ENCODE data around the gene BNC2. TPM values are rescaled to one million over a fixed set of nuclear protein-coding genes. Genes with fewer than 3 reads are reported as not detected.

Gene BNC2
- total and polyA plus RNA-seq, 2 of the 13 experiments (the other 11 are each of a cell fraction or from before 2014, with no cell fraction given): not detected

- no peak overlapping the region for H3K27ac ChIP-seq (ENCODE audit: extremely low read length, insufficient read depth, low read length)
- ATAC-seq (no peak), DNase-seq (ENCODE audit: low spot score) (no peak), FAIRE-seq (no peak)
- 29% methylated on average over 2 of the region's 4 CpGs for WGBS (ENCODE audit: low lambda C conversion rate)
- no peak overlapping the region for H2AFZ ChIP-seq (ENCODE audit: low read length)
- in situ Hi-C loops (cut with HindIII; ENCODE audit: extremely low pct_ligation_motif_present, low pct_unique_long_range_greater_than_20kb): no loop called here
- H4K20me1 ChIP-seq (ENCODE audit: insufficient read depth, low read length): no peaks in the 10 kb centered on the region
- no peaks in the 10 kb centered on the region; a peak in 1 of 5 replicates for H3K27me3 ChIP-seq (ENCODE audit: control insufficient read depth in 1 of 2, insufficient read depth in 2 of 2, low read length in 2 of 2)
- no peaks in the 10 kb centered on the region for H3K79me2 ChIP-seq (ENCODE audit: insufficient read depth, low read length)
- H3K4me3 ChIP-seq (replicated peaks in 1 of 3; ENCODE audit: insufficient read depth in 1 of 3, low read depth in 2 of 3, low read length in 3 of 3): no peak overlapping the region
- intact Hi-C loops (cut with micrococcal nuclease; ENCODE audit: unreplicated experiment): no loop called here
- H3K9me3 ChIP-seq (ENCODE audit: low read length): no peaks in the 10 kb centered on the region
- BruUV-seq (replicated peaks): no TSS peak
- no peaks in the 10 kb centered on the region for H3K36me3 ChIP-seq (replicated peaks in 1 of 2; ENCODE audit: control insufficient read depth in 1 of 2, insufficient read depth in 2 of 2, low read length in 2 of 2)
- no peak overlapping the region for H3K9ac ChIP-seq (ENCODE audit: insufficient read depth, low read depth, low read length)
- no peak for TF ChIP-seq HDAC1 (CRISPR knock-in tag; IDR thresholded peaks at IDR 0.05)
- TF ChIP-seq, protein P1, sequence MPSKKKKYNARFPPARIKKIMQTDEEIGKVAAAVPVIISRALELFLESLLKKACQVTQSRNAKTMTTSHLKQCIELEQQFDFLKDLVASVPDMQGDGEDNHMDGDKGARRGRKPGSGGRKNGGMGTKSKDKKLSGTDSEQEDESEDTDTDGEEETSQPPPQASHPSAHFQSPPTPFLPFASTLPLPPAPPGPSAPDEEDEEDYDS (CRISPR knock-in tag; IDR thresholded peaks at IDR 0.05): no peak
- no peak for TF ChIP-seq STAG1 (CRISPR knock-in tag; IDR thresholded peaks at IDR 0.05)
- TF ChIP-seq, protein P2, sequence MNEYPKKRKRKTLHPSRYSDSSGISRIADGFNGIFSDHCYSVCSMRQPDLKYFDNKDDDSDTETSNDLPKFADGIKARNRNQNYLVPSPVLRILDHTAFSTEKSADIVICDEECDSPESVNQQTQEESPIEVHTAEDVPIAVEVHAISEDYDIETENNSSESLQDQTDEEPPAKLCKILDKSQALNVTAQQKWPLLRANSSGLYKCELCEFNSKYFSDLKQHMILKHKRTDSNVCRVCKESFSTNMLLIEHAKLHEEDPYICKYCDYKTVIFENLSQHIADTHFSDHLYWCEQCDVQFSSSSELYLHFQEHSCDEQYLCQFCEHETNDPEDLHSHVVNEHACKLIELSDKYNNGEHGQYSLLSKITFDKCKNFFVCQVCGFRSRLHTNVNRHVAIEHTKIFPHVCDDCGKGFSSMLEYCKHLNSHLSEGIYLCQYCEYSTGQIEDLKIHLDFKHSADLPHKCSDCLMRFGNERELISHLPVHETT (CRISPR knock-in tag; conservative IDR thresholded peaks at IDR 0.05): no peak
- TF ChIP-seq HNF4A (CRISPR knock-in tag; IDR thresholded peaks at IDR 0.05): no peak
- TF ChIP-seq NAIF1 (CRISPR knock-in tag; IDR thresholded peaks at IDR 0.05; ENCODE audit: borderline replicate concordance): no peak
- no peak for TF ChIP-seq ARID4A (CRISPR knock-in tag; IDR thresholded peaks at IDR 0.05; ENCODE audit: borderline replicate concordance)
- TF ChIP-seq RXRB (CRISPR knock-in tag; IDR thresholded peaks at IDR 0.05; ENCODE audit: borderline replicate concordance): no peak
- TF ChIP-seq PCBP2 (optimal IDR thresholded peaks at IDR 0.05; ENCODE audit: low read depth, low read length, poor library complexity, severe bottlenecking): no peak
- TF ChIP-seq MXD4 (CRISPR knock-in tag; IDR thresholded peaks at IDR 0.05): no peak
- no peak for TF ChIP-seq ZNF556 (CRISPR knock-in tag; IDR thresholded peaks at IDR 0.05; ENCODE audit: borderline replicate concordance)
- TF ChIP-seq ZKSCAN8 (CRISPR knock-in tag; IDR thresholded peaks at IDR 0.05; ENCODE audit: borderline replicate concordance): no peak
- no peak for TF ChIP-seq ZNF292 (CRISPR knock-in tag; IDR thresholded peaks at IDR 0.05; ENCODE audit: borderline replicate concordance, low read depth)
- no peak for TF ChIP-seq ZNF496 (CRISPR knock-in tag; IDR thresholded peaks at IDR 0.05; ENCODE audit: insufficient replicate concordance)
- no peak for TF ChIP-seq ZNF777 (CRISPR knock-in tag; IDR thresholded peaks at IDR 0.05)
- no peak for TF ChIP-seq NFIC (IDR thresholded peaks at IDR 0.05; ENCODE audit: low read length)
- no peak overlapping the region for H3K4me2 ChIP-seq (ENCODE audit: low read depth, low read length)
- CTCF ChIA-PET (ENCODE audit: low intra/inter-chr PET ratio, low total read pairs): no interaction called here
- POLR2A ChIA-PET: no interaction called here
- H3K4me1 ChIP-seq (ENCODE audit: insufficient read depth, low read length): no peaks in the 10 kb centered on the region
These were observed 499.2 kb downstream of the BNC2 start for GRCh38 chr9:16371306-16371705.
